Rectal smooth muscle tissue (tissue), 1 donor: Measurements from ENCODE around the gene STRADA.
A peak's percentile ranks its signal among the peaks of the same experiment; 100 is the strongest.

Source experiments
- H3K27ac ChIP-seq: one replicate; pipeline ENCODE4 v1.7.0; 2013; ENCODE audit warnings: low read depth, low read length, inconsistent platforms
- H3K27me3 ChIP-seq: one replicate; pipeline ENCODE4 v1.7.0; 2013; ENCODE audit warnings: low read length; ENCODE audit not compliant: control insufficient read depth, insufficient read depth
- H3K36me3 ChIP-seq: one replicate; pipeline ENCODE4 v1.7.0; 2013; ENCODE audit warnings: low read length; ENCODE audit not compliant: control insufficient read depth, insufficient read depth
- H3K4me1 ChIP-seq: one replicate; pipeline ENCODE4 v1.7.0; 2013; ENCODE audit warnings: low read length; ENCODE audit not compliant: control insufficient read depth, insufficient read depth
- H3K4me3 ChIP-seq: one replicate; pipeline ENCODE4 v1.7.0; 2013; ENCODE audit warnings: low read length
- H3K9ac ChIP-seq: one replicate; pipeline ENCODE4 v1.7.0; 2013; ENCODE audit warnings: low read length

The STRADA gene

DNA sequence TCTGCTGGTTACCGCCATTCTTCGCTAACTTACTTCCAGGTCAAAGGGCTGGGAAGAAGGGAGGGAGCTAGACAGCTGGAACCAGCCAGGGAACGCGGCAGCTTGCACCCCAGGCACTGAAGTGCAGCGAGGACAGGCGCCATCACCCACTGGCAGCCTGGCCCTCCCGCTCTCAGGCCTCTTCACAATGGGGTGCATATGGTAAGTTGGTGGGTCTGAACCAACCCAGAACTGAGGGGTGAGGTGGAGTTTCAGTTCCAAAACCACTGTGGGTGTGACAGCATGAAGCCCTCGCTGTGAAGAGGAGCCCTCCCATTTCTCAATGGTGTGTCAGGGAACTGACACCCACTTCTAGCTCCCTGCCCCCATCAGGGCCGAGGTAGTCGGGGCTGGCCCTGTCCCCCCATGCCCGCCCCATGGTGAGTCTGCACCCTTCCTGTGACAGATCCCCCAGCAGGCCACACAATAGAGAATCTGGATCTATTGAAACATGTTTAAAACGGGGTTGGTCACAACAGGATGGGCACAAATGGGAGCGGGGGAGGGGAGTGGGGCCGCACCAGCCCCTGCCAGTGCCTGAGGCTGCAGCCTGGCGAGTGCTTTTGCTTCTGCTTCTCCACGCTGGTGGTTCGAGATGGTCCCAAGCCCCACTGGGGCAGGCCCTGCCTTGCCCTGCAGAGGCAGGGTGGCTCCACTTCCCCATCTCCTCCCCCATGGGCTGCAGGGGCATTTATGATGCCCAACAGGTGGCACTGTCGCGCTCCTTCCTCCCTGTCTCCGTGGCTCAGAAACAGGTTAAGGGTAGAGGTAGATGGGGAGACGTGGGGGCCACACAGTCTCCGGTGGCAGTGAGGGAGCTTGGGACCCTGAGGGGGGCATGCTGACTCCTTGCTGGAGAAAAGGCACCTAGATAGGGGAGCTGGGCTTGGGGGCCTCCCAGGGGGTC, 44.0 kb downstream of the STRADA start:
- no peak overlapping the region for H3K9ac ChIP-seq
- H3K4me3 ChIP-seq = peak overlapping the region; percentile 64
- no peaks in the 10 kb centered on the region for H3K27me3 ChIP-seq
- H3K27ac ChIP-seq = peak overlapping the region; percentile 8
- peaks cover 2% of the 10 kb centered on the region for H3K4me1 ChIP-seq
- H3K36me3 ChIP-seq = peaks cover 16% of the 10 kb centered on the region

DNA sequence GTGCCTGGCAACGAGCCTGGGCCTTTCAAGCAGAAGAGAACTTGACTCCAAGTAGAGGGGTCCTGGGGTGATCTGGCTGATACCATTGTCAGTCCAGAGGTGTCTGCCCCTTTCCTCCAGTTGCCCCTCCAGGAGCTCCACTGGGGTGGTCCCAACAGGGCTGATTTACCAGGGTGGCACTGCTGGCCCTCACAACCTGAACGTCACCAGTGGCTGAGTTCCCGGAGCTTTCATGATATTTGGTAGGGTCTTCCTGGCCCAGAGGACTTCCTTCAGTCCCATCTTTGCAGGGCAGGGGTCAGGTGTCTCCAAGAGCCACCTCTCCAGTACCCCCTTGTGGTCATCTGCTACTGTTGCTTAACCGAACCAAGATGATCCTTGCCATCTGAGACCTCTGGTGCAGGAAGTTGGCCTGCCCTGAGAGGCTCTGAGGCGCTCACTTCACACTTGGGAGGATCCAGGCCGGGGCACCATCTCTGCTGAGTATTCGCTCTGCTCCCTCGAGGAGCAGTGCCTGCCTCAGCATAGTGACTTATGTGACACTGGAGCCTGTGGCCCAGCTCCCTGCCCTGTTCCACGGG, 45.1 kb downstream of the STRADA start:
- Histone ChIP-seq H3K4me1 (peaks cover 2% of the 10 kb centered on the region), H3K9ac (no peak overlapping the region), H3K27ac (no peak overlapping the region), H3K4me3 (no peak overlapping the region), H3K36me3 (peaks cover 23% of the 10 kb centered on the region), H3K27me3 (no peaks in the 10 kb centered on the region)

DNA sequence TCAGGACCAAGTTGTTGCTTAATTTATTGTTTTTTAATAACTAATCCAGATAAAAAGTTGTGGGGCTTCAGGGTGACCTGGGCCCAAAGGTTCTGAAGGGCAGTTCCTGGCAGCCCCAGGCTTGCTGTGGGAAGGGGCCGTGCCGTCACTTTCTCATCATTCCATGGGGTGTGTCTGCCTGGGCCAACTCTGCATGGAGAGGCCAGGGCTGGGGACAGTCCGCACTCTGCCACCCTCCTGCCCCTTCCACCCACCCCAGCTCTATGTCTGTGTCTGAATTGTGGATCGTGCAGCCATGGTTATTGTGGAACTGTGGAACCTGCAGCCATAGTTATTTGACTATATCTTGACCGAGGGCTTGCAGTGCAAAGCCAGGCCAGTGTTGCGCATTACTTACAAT, 45.7 kb downstream of the STRADA start:
- peaks cover 2% of the 10 kb centered on the region for H3K4me1 ChIP-seq
- no peak overlapping the region for H3K9ac ChIP-seq
- peaks cover 28% of the 10 kb centered on the region for H3K36me3 ChIP-seq
- no peak overlapping the region for H3K4me3 ChIP-seq
- H3K27ac ChIP-seq = no peak overlapping the region
- no peaks in the 10 kb centered on the region for H3K27me3 ChIP-seq

DNA sequence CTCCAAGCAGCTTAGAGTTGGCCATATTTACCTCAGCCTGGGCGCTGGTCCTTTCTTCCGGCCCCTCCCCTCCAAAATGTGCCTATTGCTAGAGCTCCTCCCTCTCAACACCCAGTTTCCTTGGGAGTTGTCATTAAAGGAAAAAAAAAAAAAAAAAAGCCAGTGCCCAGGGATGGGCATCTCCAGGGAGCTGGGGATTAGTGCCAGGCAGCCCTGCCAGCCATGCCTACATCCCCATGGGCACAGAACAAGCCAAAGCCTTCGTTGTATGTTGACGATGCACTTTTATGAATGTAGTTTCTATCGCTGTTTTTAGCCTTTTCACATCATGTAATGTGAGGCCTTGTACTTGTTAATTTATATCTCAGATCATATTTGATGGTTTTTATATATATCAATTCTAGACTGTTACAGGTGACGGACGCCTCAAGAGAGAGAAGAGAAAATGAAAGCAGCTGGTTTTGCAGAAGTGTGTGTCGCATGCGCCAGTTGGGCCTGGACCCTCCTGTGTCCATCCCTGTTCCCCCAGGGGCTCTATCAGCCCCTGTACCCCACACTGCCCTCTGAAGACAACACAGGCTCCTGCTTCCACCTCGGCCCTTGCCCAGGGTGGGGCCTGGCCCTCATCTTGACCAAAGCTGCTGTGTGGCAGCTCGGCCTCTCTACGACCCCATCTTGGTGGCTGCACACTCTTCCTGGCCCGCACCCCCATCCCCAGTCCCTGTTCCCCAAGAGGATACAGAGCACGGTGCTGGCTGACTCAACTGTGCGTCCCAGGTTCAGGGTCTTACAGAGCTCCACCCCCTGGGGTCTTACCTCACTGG, 46.4 kb downstream of the STRADA start:
- Histone ChIP-seq H3K4me1 (no peaks in the 10 kb centered on the region), H3K4me3 (no peak overlapping the region), H3K27ac (no peak overlapping the region), H3K27me3 (no peaks in the 10 kb centered on the region), H3K36me3 (peaks cover 35% of the 10 kb centered on the region), H3K9ac (no peak overlapping the region)

DNA sequence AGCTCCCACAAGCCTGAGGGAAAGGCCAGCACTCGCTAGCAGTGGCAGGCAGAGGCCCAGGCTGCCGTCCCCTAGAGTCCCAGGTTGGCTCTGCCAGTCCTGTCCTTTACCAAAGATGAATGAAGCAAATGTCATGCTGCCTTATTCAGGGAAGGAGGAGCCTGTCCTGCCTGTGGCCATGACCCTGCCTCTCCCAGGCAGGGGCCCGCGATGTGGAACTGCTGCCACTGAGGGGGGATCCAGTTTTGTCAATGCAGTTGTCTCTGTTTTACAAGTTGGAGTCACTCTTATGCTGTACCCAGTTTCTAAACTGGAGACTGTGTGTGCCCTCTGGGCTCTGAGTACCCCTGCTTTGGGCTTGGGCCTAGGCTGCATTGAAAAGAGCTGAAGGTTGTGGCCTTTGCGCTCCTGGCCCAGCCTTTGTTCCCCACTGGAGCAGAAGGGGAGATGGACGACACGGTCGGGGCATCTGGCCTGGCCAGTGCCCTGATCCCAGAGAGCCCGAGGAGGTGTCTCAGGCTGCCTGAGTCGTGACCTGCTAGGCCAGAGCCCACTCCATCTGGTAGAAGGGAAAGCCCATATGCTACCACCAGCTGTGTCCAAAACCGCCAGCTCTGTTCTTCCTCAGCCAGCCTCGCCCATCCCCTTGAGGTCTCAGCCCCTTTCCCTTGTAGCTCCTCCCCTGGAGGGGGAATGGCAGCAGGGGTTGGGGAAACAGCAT, 47.2 kb downstream of the STRADA start:
- Histone ChIP-seq H3K36me3 (peaks cover 43% of the 10 kb centered on the region), H3K27ac (no peak overlapping the region), H3K27me3 (no peaks in the 10 kb centered on the region), H3K9ac (no peak overlapping the region), H3K4me3 (no peak overlapping the region), H3K4me1 (no peaks in the 10 kb centered on the region)

DNA sequence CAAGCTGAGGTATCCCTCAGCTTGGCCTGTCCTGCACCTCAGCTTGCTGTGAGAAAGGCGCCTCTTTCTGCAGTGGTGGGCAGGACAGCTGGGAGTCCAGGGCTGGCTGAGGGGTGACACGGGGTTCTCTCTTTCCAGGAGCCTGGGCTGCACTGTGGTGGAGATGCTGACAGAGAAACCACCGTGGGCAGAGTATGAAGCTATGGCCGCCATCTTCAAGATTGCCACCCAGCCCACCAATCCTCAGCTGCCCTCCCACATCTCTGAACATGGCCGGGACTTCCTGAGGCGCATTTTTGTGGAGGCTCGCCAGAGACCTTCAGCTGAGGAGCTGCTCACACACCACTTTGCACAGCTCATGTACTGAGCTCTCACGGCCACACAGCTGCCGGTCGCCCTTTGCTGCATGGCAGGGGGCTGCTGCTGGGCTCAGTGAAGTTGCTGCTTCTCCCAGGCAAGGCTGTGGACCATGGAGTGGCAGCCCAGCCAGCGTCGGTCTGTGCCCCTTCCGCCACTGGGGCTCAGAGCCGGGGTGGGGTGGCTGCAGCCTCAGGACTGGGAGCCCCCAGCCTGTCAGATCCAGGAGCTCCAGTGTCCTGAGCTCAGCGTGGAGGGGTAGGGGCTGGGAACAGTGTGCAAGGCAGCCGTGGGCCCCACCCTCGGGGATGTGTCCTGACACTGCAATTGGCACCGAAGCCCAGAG, 48.0 kb downstream of the STRADA start:
- Histone ChIP-seq H3K4me1 (no peaks in the 10 kb centered on the region), H3K27me3 (no peaks in the 10 kb centered on the region), H3K9ac (no peak overlapping the region), H3K36me3 (peaks cover 51% of the 10 kb centered on the region), H3K4me3 (no peak overlapping the region), H3K27ac (no peak overlapping the region)

DNA sequence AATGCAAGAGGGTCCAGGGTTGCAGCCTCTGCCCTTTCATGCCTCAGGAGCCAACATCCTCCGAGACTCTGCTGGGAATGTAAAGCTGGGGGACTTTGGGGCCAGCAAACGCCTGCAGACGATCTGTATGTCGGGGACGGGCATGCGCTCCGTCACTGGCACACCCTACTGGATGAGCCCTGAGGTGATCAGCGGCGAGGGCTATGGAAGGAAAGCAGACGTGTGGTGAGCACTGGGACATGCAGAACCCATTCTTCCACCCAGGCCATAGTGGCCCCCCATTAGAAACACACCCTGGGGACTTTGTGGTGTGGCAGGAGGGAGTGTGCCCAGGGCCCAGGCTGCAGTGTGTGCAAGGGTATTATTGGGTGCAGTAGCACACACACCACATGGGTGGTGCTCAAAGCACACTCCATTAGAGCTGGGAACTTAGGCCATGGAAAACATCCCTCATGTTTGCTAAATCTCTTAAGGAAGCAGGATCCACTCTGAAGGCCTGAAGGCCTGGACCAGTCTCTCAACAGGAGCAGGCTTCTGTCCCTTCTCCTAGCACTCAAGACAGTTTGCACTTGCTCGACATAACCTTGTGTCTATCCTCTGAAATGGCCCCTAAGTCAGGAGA, 49.3 kb downstream of the STRADA start:
- Histone ChIP-seq H3K27ac (no peak overlapping the region), H3K36me3 (peaks cover 50% of the 10 kb centered on the region), H3K27me3 (no peaks in the 10 kb centered on the region)

DNA sequence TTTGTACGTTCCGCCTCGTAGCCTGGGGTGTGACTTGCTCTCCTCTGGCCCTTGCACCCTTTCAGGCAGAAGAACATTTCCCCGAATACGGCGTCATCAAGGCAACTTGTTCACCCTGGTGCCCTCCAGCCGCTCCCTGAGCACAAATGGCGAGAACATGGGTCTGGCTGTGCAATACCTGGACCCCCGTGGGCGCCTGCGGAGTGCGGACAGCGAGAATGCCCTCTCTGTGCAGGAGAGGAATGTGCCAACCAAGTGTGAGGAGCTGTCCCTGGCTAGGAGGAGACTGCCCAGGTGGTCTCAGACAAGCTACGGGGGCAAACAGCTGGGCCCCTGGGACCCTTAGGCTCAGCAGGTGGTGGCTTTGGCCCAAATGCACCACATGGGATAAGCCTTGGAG, 52.1 kb downstream of the STRADA start:
- no peak overlapping the region for H3K4me3 ChIP-seq
- peaks cover 50% of the 10 kb centered on the region for H3K36me3 ChIP-seq
- H3K27ac ChIP-seq = no peak overlapping the region
- H3K4me1 ChIP-seq = peaks cover 6% of the 10 kb centered on the region
- H3K27me3 ChIP-seq = no peaks in the 10 kb centered on the region
- H3K9ac ChIP-seq = no peak overlapping the region

More for the DNA sequence above, 49.3 kb downstream of the STRADA start:
- Histone ChIP-seq H3K9ac (no peak overlapping the region), H3K4me3 (no peak overlapping the region), H3K4me1 (no peaks in the 10 kb centered on the region)

DNA sequence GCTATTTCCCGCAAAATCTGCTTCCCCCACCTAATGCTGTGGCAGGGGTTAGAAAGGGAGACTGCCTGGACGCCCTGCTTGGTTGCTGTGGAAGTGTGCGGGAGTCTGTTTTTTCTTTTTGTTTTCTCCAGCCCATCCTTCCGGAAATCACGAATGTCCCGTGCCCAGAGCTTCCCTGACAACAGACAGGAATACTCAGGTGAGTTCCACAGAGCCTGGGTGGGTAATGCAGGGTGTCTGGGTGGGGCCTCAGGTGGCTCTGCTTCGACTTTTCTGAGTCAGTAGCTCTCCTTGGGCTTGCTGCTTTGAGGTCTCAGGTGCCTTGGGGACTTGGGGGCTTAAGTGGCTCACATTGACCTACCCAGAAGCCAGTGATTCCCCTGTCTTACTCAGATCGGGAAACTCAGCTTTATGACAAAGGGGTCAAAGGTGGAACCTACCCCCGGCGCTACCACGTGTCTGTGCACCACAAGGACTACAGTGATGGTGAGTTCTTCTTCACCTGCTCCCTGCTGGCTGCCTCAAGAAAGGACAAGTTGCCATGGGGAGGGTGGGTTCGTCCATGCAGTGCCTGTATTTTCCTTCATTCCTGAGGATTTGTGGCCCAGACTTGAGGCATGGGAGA, 53.1 kb downstream of the STRADA start:
- H3K9ac ChIP-seq = no peak overlapping the region
- peaks cover 6% of the 10 kb centered on the region for H3K4me1 ChIP-seq
- H3K4me3 ChIP-seq = no peak overlapping the region
- no peak overlapping the region for H3K27ac ChIP-seq
- H3K36me3 ChIP-seq = peaks cover 44% of the 10 kb centered on the region
- no peaks in the 10 kb centered on the region for H3K27me3 ChIP-seq

DNA sequence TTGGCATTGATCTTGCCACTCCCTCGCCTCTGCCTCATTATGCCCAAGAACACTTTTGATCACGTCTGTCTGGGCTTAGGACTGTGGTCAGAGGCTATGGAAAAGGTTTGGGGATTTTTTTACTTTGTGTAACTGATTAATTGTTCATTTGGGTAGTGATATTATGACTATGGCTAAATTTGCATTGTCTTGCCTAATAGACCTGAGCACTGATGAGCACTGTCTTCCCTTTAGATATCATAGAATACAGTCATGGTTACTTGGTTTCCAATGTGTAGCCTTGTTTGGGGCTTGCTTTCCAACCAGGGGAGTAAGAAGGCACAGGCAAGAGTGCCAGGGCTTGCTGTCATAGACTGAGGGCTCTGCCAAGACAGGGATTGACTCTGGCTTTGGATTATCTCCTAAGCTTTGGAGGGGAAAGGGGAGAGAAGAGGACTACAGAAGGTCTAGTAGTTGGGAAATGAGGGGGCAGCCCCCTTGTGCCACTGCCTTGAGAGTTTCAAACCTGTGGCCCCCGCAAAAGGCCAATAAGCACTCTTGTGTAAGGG, 55.4 kb downstream of the STRADA start:
- H3K36me3 ChIP-seq = peaks cover 32% of the 10 kb centered on the region
- H3K27ac ChIP-seq = no peak overlapping the region
- H3K9ac ChIP-seq = no peak overlapping the region
- H3K4me1 ChIP-seq = peaks cover 11% of the 10 kb centered on the region
- no peak overlapping the region for H3K4me3 ChIP-seq
- no peaks in the 10 kb centered on the region for H3K27me3 ChIP-seq

DNA sequence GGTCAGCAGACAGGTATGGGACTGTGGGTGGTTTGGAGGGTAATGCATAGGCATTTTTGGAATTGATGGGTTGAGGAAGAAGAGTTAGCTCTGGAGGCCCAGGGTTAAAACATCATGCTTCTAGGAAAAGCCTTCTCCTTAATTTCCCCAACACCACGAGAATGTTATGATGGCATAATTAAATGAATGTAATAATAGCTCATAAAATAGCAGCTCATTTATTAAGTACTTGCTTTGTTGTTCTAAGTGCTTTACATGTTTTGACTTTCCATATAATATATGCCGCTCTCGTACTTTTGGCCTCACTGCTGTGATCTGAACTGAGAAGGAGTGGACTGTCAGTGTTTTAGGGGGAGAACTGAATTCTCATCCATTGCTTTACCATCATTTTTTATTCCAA, 56.0 kb downstream of the STRADA start:
- H3K4me3 ChIP-seq = no peak overlapping the region
- peak overlapping the region; percentile 18 for H3K27ac ChIP-seq
- peaks cover 13% of the 10 kb centered on the region for H3K4me1 ChIP-seq
- H3K36me3 ChIP-seq = peaks cover 27% of the 10 kb centered on the region
- H3K27me3 ChIP-seq = no peaks in the 10 kb centered on the region
- no peak overlapping the region for H3K9ac ChIP-seq
